ENCODE data around the gene HLA-A. TPM values are rescaled to one million over a fixed set of nuclear protein-coding genes. Genes with fewer than 3 reads are reported as not detected.

Gene HLA-A
- total and polyA plus RNA-seq, 9 of the 15 experiments (the other 6 are each of a cell fraction or from before 2014, with no cell fraction given), result 0.46 to 3.3 TPM; not detected in 7

DNA sequence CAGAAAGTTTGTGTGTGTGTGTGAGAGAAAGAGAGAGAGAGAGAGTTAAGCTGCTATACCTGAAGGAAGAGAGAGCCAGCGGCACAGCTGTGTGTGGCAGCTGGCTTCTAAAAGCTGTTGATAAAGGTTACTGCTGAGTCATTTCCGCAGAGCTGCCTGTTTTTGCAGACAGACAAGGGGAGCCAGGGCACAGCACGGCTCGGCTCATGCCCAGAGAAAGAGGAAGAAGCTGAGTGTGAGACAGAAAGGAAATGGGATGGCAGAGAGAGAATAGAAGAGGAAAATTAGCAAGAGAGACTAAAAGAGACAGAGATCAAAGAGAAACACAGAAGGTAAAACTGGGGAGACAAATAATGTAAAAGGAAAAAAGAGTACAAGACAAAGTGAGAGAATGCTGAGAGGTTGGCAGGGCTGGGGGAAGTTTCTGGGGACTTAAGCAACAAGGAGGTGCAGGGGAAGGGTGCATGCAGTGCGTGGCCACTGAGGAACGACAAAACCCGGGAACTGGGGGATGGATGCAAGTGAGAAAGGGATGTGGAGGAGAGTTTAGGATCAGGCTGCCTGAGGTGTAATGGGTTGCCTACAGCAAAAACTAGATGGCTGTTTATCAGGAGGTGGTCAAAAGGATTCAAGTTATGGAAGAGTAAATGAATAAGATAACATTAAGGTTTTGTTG is 22.7 kb downstream of the HLA-A start (continued):
- TF ChIP-seq, protein P1, sequence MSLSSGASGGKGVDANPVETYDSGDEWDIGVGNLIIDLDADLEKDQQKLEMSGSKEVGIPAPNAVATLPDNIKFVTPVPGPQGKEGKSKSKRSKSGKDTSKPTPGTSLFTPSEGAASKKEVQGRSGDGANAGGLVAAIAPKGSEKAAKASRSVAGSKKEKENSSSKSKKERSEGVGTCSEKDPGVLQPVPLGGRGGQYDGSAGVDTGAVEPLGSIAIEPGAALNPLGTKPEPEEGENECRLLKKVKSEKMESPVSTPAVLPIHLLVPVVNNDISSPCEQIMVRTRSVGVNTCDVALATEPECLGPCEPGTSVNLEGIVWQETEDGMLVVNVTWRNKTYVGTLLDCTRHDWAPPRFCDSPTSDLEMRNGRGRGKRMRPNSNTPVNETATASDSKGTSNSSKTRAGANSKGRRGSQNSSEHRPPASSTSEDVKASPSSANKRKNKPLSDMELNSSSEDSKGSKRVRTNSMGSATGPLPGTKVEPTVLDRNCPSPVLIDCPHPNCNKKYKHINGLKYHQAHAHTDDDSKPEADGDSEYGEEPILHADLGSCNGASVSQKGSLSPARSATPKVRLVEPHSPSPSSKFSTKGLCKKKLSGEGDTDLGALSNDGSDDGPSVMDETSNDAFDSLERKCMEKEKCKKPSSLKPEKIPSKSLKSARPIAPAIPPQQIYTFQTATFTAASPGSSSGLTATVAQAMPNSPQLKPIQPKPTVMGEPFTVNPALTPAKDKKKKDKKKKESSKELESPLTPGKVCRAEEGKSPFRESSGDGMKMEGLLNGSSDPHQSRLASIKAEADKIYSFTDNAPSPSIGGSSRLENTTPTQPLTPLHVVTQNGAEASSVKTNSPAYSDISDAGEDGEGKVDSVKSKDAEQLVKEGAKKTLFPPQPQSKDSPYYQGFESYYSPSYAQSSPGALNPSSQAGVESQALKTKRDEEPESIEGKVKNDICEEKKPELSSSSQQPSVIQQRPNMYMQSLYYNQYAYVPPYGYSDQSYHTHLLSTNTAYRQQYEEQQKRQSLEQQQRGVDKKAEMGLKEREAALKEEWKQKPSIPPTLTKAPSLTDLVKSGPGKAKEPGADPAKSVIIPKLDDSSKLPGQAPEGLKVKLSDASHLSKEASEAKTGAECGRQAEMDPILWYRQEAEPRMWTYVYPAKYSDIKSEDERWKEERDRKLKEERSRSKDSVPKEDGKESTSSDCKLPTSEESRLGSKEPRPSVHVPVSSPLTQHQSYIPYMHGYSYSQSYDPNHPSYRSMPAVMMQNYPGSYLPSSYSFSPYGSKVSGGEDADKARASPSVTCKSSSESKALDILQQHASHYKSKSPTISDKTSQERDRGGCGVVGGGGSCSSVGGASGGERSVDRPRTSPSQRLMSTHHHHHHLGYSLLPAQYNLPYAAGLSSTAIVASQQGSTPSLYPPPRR (CRISPR knock-in tag; IDR thresholded peaks at IDR 0.05; ENCODE audit: borderline replicate concordance), result no peak
- TF ChIP-seq PRPF4 (IDR thresholded peaks at IDR 0.05; ENCODE audit: insufficient read depth, low read depth, low read length, poor library complexity, severe bottlenecking) (no peak), ZNF212 (CRISPR knock-in tag; IDR thresholded peaks at IDR 0.05) (peak; percentile 99), TRIM28 (IDR thresholded peaks at IDR 0.05) (peak; percentile 78; the same call in 1 of the 2 replicates), RBM15 (IDR thresholded peaks at IDR 0.05; ENCODE audit: insufficient read depth, low read length) (no peak), ZNF41 (CRISPR knock-in tag; conservative IDR thresholded peaks at IDR 0.05) (peak; percentile 65; the same call in 1 of the 2 replicates), MEF2A (IDR thresholded peaks at IDR 0.05; ENCODE audit: control insufficient read depth, low read depth, low read length) (no peak; the same call in 1 of the 2 replicates), TARDBP (IDR thresholded peaks at IDR 0.05) (0 out of 2 replicates have a peak, but pooled peaks have one; percentile 61), POLR2AphosphoS2 (IDR thresholded peaks at IDR 0.05; ENCODE audit: low read length) (no peak), NFE2L1 (tag; IDR thresholded peaks at IDR 0.05; ENCODE audit: borderline replicate concordance, low read depth) (peak; percentile 98), CHD4 (IDR thresholded peaks at IDR 0.05; ENCODE audit: insufficient read depth, insufficient replicate concordance, low read depth, low read length, poor library complexity, severe bottlenecking) (no peak), FOXM1 (IDR thresholded peaks at IDR 0.05; ENCODE audit: low read depth) (peak; percentile 72), FOXM1 (CRISPR knock-in tag; IDR thresholded peaks at IDR 0.05; ENCODE audit: low read depth) (no peak), ELF4 (CRISPR knock-in tag; IDR thresholded peaks at IDR 0.05) (peak; percentile 93; the same call in 1 of the 2 replicates), ZFPM2 (CRISPR knock-in tag; IDR thresholded peaks at IDR 0.05) (no peak), FOXP1 (CRISPR knock-in tag; IDR thresholded peaks at IDR 0.05) (no peak), PHB2 (IDR thresholded peaks at IDR 0.05; ENCODE audit: low read depth) (peak; percentile 65; the same call in 1 of the 2 replicates), HCFC1 (IDR thresholded peaks at IDR 0.05; ENCODE audit: low read depth, low read length) (0 out of 2 replicates have a peak, but pooled peaks have one; percentile 7), ZFX (CRISPR knock-in tag; IDR thresholded peaks at IDR 0.05) (no peak), MYNN (IDR thresholded peaks at IDR 0.05) (peak; percentile 98), MYNN (CRISPR knock-in tag; IDR thresholded peaks at IDR 0.05) (no peak), SIN3B (IDR thresholded peaks at IDR 0.05; ENCODE audit: low read depth) (no peak)
- TF ChIP-seq, protein P2, sequence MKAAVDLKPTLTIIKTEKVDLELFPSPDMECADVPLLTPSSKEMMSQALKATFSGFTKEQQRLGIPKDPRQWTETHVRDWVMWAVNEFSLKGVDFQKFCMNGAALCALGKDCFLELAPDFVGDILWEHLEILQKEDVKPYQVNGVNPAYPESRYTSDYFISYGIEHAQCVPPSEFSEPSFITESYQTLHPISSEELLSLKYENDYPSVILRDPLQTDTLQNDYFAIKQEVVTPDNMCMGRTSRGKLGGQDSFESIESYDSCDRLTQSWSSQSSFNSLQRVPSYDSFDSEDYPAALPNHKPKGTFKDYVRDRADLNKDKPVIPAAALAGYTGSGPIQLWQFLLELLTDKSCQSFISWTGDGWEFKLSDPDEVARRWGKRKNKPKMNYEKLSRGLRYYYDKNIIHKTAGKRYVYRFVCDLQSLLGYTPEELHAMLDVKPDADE (conservative IDR thresholded peaks at IDR 0.05; ENCODE audit: control insufficient read depth, low read depth, low read length), result peak; percentile 98
- TF ChIP-seq, protein P3, sequence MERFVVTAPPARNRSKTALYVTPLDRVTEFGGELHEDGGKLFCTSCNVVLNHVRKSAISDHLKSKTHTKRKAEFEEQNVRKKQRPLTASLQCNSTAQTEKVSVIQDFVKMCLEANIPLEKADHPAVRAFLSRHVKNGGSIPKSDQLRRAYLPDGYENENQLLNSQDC (CRISPR knock-in tag; IDR thresholded peaks at IDR 0.05), result peak; percentile 31; the same call in 1 of the 2 replicates
